Stimulated activated CD4-positive, alpha-beta T cell treated with anti-CD3 and anti-CD28 coated beads, Interleukin-4, amount 100 ng/mL, for 24 hours (primary cell): ENCODE data around the gene ZNF624.

Experiments
- DNase-seq: peaks from one replicate; pipeline ENCODE4 v3.0.0-alpha.2; 2020

Gene ZNF624

DNA sequence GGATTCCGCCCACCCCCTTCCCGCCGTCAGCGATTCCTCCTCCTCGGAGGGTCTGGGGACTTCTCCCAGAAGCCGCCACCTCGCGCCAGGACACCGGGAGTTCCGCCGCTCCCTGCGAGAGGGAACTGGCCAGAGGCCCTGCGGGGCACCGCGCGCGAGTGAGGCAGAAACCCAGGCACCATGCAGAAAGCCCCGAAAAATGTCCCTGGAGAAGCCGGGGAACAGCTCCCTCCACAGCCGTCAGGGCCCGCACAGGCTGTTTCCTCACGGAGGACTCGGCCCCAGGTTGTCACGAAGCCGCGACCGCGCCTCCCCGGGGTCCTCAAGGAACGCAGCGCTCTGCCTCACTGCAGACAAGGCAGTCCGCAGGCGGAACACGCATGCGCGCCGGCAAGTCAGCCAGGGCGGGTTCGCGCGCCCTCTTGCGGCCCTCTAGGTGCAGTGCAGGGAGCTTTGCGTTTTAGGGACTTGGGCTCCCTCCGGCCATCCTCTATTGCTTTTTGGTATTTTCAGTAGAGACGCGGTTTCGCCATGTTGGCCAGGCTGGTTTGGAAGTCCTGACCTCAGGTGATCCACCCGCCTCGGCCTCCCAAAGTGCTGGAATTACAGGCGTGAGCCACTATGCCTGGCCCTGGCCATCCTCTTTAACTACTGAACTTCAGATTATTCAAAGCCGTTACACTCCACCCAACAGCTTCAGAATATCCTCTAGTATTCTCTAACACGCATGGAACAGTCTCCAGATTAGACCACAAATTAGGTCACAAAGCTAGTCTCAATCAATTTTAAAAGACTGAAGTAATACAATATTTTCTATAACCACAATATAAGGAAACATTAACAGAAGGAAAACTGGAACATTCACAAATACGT lies 64.3 kb downstream of the ZNF624 start:
- DNase-seq: peak; percentile 93

DNA sequence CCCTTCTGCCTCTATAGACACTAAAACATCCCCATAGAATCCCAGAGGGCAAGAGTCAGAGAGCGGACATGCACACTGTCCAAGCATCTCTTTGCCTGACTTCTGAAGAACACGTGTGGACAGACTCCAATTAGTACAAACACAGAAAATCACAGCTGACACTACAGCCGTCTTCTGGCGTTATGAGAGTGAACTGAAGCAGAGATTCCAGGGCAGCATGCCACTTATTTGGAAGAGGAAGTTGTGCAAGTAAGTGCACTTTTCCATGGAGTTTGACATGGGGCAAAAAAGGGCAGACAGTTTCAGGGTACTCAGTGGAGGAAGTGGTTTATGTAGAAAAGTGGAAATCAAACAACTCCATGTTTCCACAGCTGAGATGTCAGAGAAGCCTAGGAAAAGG lies 67.9 kb downstream of the ZNF624 start:
- no peak for DNase-seq

DNA sequence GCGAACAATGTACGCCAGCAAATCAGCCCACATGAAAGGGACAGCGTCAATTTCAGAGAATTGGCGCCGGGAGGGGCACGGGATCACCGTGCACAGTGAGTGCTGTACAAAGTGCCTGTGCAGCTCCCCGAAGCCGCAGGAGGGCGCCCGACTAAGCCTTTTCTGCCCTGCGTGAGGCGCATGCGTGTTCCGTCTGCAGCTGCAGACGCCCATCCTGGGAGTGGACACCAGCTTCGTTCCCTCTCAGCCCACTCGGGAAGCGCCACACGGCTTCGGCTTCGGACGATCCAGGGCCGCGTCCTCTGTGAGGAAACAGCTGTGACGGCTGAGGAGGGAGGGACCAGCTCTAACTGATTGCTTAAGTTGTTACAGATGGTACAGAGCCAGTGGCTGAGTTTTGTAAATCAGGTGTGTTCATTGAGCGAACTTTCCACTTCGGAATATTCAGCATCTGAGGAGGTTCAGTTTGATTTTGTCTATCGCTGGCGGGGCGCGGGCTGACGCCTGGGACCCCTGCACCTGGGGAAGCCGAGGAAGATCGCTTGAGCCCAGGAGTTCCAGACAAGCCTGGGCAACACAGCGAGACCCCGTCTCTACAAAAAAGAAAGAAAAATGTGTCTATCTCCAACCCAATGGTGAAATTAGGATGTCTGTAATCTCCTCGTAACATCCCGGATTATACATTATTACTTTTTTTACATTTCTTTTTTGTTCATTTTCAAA lies 69.2 kb downstream of the ZNF624 start:
- peak; percentile 94 for DNase-seq

DNA sequence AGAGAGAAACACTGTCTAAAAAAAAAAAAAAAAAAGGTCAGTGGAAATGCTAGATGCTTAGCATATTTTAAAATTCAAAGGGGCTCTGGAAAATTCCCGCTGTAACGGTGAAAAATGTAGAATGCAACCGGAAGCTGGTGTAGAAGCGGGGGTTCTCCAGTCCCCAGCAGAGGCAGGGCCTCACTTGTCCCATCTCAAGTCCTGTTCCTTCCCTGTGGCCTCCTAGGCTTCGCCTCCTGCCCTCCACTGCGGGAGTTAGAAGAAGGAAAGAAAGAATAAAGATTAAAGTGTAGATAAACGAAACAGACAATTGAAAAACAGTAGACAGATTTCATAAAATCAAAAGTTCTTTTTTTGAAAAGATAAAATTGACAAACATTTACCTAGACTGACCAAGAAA lies 69.9 kb downstream of the ZNF624 start:
- DNase-seq: no peak

DNA sequence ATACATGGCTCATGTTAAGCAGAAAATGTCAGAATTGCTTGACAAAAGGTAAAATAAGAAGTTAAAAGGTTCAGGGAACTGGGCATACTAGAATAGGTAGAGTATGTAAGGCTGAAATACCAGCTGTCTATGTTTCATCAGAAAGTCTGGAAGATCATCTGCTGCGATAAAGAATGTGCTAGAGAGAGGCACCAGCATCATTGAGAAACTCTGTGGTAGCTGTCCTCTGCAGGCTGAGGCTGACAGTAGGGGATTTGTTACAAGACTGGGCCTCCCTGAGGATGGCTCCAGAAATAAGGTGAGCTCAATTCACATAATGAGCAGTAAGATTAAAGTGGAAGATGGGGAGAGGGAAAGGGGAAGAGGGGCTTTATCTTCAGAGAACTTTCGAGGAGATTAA lies 80.2 kb downstream of the ZNF624 start:
- no peak for DNase-seq
